Natural killer cell treated with Interleukin-12 subunit alpha and Interleukin-12 subunit beta and Interleukin-15 and Interleukin-18, amount 100 ng/mL, for 72 hours (primary cell): ENCODE measurements around the gene ABLIM1. TPM values are rescaled to one million over a fixed set of nuclear protein-coding genes. Genes with fewer than 3 reads are reported as not detected.

ENCODE experiments used
- ATAC-seq, 2 donors: fragments of 150-1000 bp; cut with Tn5 transposase in 1 of 2; sonication (Bioruptor Pico), chemical (Tn5 transposase) in 1 of 2; 2 replicates each; pipeline ENCODE4 v1.10.0; 2021
- DNase-seq: peaks from one replicate; pipeline ENCODE4 v3.0.0; 2022; ENCODE audit warnings: low spot score
- H3K27ac Mint-ChIP-seq, 2 donors: 1 replicate in 1 of 2; 2 replicates in 1 of 2; pipeline ENCODE4 v1.8.0; 2022; ENCODE audit warnings: mixed read lengths in 2 of 2, mild to moderate bottlenecking in 1 of 2, moderate library complexity in 1 of 2
- H3K27me3 Mint-ChIP-seq, 2 donors: 1 replicate in 1 of 2; 2 replicates in 1 of 2; pipeline ENCODE4 v1.8.0; 2022; ENCODE audit warnings: mixed read lengths in 2 of 2
- H3K36me3 Mint-ChIP-seq: one replicate; pipeline ENCODE4 v1.8.0; 2022; ENCODE audit warnings: mixed read lengths
- H3K4me1 Mint-ChIP-seq, 2 donors: 1 replicate in 1 of 2; 2 replicates in 1 of 2; pipeline ENCODE4 v1.8.0; 2022; ENCODE audit warnings: low read depth in 2 of 2, mixed read lengths in 2 of 2, mild to moderate bottlenecking in 1 of 2
- H3K4me3 Mint-ChIP-seq: one replicate; pipeline ENCODE4 v1.8.0; 2022; ENCODE audit warnings: mixed read lengths
- H3K9me3 Mint-ChIP-seq: 2 replicates; pipeline ENCODE4 v1.8.0; 2022; ENCODE audit warnings: mixed read lengths
- total RNA-seq, 2 donors: library from RNA; stranded (reverse); gene quantifications; one replicate each; pipeline ENCODE4 v1.2.3, GENCODE V29; 2022

The ABLIM1 gene
- total RNA-seq, 2 donors from 2014 or later, result 7.9 to 11.0 TPM

DNA sequence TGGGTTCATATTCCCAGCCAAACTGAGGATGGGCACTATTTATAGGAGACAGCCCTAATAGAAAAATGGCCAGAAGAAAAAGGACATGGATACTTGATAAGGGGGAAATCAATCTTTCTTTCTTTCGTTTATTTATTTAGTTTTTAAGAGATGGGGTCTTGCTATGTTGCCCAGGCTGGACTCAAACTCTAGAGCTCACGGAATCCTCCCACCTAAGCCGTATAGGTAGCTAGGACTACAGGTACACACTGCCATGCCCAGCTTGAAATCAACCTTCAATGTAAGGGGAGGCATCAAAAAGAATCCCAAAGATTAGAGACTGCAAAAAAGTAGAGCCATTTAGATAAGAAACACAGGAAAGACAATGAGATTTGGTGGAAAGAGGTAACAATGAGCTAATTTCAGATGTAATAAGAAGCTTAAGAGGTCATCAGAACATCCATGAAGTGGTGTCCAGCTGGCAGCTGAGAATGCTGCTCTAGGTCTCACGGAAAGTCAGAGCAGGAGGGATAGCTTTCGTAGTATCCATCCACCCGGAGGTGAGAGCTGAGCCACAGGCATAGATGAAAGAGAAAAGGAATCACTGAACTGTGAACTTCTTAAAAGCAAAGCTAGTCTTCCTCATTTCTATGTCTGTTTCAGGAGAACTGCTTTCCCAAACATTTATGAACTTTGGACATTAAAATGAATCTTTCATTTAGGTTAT is 10.5 kb upstream of the ABLIM1 start:
- Mint-ChIP-seq H3K36me3 (no peaks in the 10 kb centered on the region), H3K27me3 (peaks cover 6 to 8% of the 10 kb centered on the region in 2 donors), H3K4me1 (no peaks in the 10 kb centered on the region), H3K9me3 (no peaks in the 10 kb centered on the region), H3K4me3 (no peak overlapping the region), H3K27ac (no peak overlapping the region)
- no peak for DNase-seq
- ATAC-seq, result no peak

DNA sequence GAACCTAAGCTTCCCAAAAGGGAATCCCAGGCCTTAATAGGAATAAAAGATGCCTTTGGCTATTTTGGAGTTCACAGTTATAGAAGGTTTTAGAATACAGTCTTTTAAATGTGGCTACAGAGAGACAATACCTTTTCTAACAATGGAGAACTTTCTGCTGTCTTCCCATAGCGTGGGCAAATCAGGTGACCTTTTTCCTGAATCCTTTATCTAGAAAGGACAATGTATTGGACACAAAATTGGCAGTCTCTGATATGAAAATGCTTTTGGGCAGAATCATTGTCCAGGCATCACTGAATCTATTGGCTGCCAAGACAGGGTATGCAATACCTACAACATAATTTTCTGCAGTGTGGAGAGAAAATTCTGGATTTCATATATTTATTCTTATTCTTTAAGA is 7.8 kb upstream of the ABLIM1 start:
- Mint-ChIP-seq H3K9me3 (no peaks in the 10 kb centered on the region), H3K4me3 (no peak overlapping the region), H3K27me3 (peaks cover 8 to 10% of the 10 kb centered on the region in 2 donors), H3K4me1 (no peaks in the 10 kb centered on the region), H3K27ac (no peak overlapping the region), H3K36me3 (no peaks in the 10 kb centered on the region)
- ATAC-seq, result no peak
- no peak for DNase-seq

DNA sequence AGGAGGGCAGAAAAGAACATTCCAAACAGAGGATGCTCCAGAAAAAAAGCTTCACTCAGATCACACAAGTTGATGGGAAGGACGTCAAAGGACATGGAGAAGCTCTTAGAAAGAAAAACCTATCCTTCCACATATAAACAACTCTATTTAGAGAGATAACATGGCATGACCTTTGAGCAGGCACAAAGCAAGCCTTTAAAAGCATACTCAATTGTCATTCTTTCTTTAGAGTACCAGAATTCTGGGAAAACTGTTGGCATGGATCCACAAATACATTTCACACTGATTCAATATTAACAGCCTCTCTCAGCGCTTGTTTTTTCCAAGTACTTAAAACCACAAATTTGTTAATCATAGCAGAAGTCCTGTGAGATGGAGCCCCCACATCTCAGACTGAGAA is 7.3 kb upstream of the ABLIM1 start:
- H3K4me3 Mint-ChIP-seq, result no peak overlapping the region
- ATAC-seq, result no peak

DNA sequence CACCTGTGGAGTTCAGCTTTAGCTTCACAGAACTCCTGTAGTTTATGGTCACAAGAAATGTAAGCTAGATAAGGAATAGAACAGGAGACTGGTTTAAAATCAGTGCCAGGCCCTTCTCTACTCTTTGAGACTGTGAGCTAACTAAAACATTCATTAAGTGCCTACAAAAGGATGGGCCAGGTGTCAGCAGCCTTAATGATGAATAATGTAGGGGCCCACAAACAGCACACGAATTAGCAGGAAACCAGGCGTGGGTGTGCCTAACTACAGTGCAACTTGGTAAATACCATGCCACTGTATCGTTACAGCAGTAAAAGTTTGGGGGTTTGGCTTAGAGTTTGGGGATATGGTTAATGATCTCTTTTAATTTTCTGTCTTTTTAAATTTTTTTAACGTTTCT is 6.1 kb upstream of the ABLIM1 start:
- H3K4me1 Mint-ChIP-seq, result no peaks in the 10 kb centered on the region
- no peak overlapping the region for H3K4me3 Mint-ChIP-seq
- ATAC-seq (no peak), DNase-seq (no peak)
- no peaks in the 10 kb centered on the region for H3K36me3 Mint-ChIP-seq
- H3K9me3 Mint-ChIP-seq, result no peaks in the 10 kb centered on the region
- no peak overlapping the region for H3K27ac Mint-ChIP-seq
- H3K27me3 Mint-ChIP-seq, result peaks cover 8 to 10% of the 10 kb centered on the region in 2 donors

More for the DNA sequence above, 7.3 kb upstream of the ABLIM1 start:
- DNase-seq, result no peak
- Mint-ChIP-seq H3K27me3 (peaks cover 8 to 10% of the 10 kb centered on the region in 2 donors), H3K27ac (no peak overlapping the region), H3K36me3 (no peaks in the 10 kb centered on the region), H3K9me3 (no peaks in the 10 kb centered on the region), H3K4me1 (no peaks in the 10 kb centered on the region)

DNA sequence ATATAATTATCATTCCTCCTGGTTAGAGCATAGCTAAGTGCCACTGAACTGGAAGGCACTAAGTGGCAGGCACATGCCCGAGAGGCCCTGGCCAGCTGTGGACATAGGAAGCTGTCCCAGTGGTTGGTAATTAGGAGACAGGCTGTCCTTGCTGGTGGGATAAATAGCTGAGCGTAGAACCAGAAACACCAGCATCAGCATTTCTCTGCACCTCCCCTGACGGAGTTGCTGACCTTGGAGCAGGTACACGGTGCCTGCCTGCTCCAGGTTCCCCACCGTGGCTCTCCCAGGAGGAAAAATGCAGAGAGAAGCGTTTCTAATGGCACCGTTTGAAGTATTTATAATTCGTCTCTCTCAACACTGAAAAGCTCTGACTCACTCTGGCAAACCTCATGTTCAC is 5.6 kb upstream of the ABLIM1 start:
- Mint-ChIP-seq H3K4me1 (no peaks in the 10 kb centered on the region), H3K9me3 (no peaks in the 10 kb centered on the region), H3K4me3 (no peak overlapping the region), H3K27ac (no peak overlapping the region), H3K36me3 (no peaks in the 10 kb centered on the region), H3K27me3 (peaks cover 8 to 10% of the 10 kb centered on the region in 2 donors)
- no peak for ATAC-seq
- no peak for DNase-seq

DNA sequence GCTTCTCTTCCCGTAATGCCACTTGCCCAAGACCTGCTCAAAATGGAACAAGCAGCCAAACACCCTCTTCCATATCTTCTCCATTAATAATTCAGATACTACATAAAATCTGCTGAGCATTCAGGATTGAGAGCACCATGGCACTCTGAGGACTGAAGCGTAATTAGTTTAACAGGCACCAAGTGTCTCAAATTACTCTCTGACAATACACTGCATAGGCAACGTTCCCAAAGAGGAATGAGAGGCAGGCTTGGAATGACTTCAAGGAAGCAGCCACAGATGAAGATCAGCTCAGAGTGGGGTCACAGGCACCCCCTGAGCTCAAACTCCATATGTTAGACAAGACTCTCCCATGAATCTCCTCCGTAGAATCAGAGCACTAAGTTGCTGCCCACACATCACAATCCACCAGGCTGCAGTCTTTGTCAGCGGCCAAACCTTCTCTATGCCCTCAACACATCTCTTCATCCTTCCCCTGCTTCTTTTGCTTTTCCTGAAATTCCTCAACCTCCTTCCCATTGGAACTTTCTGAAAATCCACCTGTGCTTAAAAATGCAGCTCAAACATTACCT is 4.7 kb upstream of the ABLIM1 start:
- DNase-seq, result no peak
- Mint-ChIP-seq H3K4me1 (no peaks in the 10 kb centered on the region), H3K27me3 (peaks cover 6 to 7% of the 10 kb centered on the region in 2 donors), H3K9me3 (no peaks in the 10 kb centered on the region), H3K4me3 (no peak overlapping the region), H3K36me3 (no peaks in the 10 kb centered on the region), H3K27ac (no peak overlapping the region)
- ATAC-seq, result no peak

DNA sequence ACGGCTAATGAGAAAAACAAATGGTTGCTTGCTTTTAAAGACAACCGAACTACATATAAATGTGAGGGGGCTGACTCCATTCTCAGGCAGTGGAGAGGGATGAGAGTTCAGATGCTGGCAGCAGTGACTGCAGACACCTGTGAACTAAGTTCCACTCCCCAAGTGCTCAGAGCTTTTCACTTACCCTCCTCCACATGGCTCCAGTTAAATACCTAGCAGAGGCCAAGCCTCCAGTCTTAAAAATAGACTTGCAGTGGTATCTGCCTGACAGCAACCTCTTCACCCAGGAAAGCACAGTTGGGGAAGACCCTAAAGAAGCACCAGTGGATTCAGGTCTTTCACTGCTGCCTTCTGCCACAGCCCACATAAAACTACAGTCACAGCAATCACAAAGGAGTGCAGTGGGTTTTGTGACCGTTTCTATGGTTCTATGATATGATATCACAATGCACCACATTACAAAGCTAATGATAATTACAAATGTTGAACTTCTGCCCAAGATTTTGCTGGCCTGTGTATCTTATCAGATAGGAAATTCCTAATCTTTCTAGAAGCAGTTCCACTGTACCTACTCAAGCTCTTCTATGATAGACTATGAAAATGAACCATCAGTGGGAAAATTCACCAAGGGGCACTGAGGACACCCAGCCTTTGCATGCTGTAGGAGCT is 3.3 kb upstream of the ABLIM1 start:
- DNase-seq (no peak), ATAC-seq (no peak)
- no peaks in the 10 kb centered on the region for H3K36me3 Mint-ChIP-seq
- no peaks in the 10 kb centered on the region for H3K9me3 Mint-ChIP-seq
- no peaks in the 10 kb centered on the region for H3K4me1 Mint-ChIP-seq
- H3K4me3 Mint-ChIP-seq, result no peak overlapping the region
- no peak overlapping the region for H3K27ac Mint-ChIP-seq
- peaks cover 7 to 10% of the 10 kb centered on the region in 2 donors for H3K27me3 Mint-ChIP-seq

DNA sequence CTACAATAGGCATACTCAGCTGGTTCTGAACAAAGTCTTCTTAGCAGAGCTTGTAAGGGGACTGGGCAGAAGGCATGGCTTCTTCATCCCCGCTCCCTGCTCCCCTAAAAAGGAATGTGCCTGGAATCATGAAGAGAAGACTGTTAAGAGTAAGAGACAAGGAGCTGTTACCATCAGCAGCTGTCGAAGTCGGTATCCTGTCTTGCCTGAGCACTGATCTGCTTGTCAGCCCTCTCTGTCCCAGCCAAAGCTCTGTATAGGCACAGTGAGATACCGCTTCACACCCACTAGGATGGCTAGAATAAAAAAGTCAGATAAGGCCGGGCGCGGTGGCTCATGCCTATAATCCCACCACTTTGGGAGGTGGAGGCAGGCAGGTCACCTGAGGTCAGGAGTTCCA is 2.4 kb downstream of the ABLIM1 start:
- H3K4me1 Mint-ChIP-seq, result peaks cover 2 to 5% of the 10 kb centered on the region in 2 donors
- H3K4me3 Mint-ChIP-seq, result no peak overlapping the region
- ATAC-seq, result no peak

DNA sequence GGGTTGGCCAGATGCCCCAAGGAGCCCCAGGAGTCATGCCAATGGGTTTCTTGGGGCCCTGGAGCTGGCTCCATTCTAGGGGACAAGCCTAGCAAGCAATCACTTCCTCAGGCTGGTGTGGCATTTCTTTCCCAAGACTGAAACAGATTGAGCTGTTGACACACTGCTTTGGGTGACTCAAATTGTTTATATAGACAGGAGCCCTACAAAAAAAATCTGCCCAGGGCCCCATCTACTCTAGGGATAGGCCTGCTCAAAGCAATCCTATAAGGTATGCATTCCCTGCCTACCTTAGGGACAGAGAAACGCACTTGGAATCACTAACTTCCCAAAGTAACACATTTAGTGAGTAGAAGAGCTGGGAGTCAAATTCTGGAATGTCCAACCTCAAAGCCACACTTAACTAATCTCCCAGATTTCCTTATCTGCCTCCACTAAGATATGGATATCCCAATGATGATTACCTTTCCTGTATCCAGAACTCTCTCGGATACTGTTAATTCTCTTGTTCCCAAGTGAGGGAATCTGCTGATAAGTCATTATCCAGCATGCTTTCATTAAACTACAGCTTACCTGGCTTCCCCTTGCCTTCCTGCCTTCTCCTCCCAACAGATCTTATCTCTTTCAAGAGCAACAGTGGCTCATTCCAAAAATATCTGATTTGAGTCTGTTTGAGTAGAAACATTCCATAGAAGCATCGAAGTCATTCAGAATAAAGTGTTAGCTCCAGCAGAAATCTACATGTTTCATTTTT is 3.1 kb downstream of the ABLIM1 start:
- Mint-ChIP-seq H3K4me1 (peaks cover 2 to 5% of the 10 kb centered on the region in 2 donors), H3K4me3 (no peak overlapping the region), H3K9me3 (no peaks in the 10 kb centered on the region), H3K27ac (no peak overlapping the region), H3K27me3 (peaks cover 5 to 7% of the 10 kb centered on the region in 2 donors), H3K36me3 (no peaks in the 10 kb centered on the region)
- DNase-seq (no peak), ATAC-seq (no peak)

More for the DNA sequence above, 2.4 kb downstream of the ABLIM1 start:
- Mint-ChIP-seq H3K36me3 (no peaks in the 10 kb centered on the region), H3K9me3 (no peaks in the 10 kb centered on the region), H3K27me3 (peaks cover 5 to 7% of the 10 kb centered on the region in 2 donors), H3K27ac (no peak overlapping the region)
- DNase-seq, result no peak

DNA sequence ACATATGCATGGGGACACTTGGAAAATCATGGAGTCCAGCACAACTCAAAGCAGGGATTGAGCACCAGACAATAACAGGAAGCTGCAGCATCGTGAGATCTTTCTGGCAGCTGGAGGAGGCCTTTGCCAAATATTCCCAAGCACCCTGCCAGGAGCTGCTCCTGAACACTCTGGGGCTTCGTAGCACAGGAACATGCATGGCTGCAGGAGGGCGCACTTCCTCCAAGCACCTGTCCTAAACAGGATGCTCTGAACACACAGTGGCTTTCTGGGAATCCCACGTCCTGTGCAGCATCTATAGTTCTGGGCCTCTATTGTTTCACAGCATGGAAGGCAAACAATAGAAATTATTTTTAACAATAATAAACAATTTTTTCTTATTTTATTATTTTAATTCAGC is 4.1 kb downstream of the ABLIM1 start:
- H3K27me3 Mint-ChIP-seq, result peaks cover 5 to 7% of the 10 kb centered on the region in 2 donors
- no peak for ATAC-seq
- no peak overlapping the region for H3K4me3 Mint-ChIP-seq
- H3K9me3 Mint-ChIP-seq, result no peaks in the 10 kb centered on the region
- no peak overlapping the region for H3K27ac Mint-ChIP-seq
- DNase-seq, result no peak
- H3K4me1 Mint-ChIP-seq, result peaks cover 2 to 5% of the 10 kb centered on the region in 2 donors
- no peaks in the 10 kb centered on the region for H3K36me3 Mint-ChIP-seq

DNA sequence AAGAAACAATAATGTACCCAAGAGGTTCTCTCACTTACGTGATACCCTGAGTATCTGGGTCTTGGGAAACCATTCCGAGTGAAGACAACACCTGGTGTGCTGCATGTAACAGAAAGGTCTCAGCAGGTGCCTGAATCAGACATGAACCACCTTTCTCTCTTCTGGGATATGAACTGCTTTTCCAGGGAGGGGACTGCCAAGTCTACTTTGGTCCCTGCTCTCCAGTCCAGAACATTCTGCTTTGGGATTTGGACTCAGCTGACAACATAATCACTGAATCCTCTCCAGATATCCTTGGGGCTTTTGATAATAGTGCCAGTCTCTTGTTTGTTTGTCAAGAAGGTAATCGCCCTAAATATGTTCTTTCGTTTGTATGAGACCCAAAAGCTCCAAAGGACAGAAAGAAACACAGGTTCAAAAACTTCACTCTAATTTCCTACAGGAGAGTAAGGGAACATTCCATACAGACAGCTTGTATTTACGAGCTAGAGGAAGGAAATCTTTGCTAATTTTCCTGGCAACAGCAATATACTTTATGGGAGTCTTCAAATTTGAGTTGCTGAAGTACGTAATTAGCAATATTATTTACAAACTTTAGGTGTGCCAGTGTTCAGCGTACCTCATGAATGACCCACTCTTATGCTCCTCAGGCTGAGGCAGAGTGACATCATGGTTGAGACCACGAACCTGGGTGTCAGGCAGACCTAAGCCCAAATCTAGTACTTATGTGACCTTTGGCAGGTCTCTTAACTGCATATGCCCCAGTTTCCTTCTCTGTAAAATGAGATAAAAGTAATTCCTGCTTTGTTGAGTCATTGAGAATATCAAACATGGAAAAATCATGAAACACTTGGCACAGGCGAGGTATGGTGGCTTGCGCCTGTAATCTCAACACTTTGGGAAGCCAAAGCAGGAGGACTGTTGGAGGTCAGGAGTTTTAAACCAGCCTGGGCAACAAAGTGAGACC is 5.4 kb downstream of the ABLIM1 start:
- no peak for DNase-seq
- Mint-ChIP-seq H3K4me3 (no peak overlapping the region), H3K9me3 (no peaks in the 10 kb centered on the region), H3K36me3 (no peaks in the 10 kb centered on the region), H3K27ac (no peak overlapping the region), H3K27me3 (peaks cover 5% of the 10 kb centered on the region in 2 donors), H3K4me1 (peaks cover 2 to 5% of the 10 kb centered on the region in 2 donors)
- ATAC-seq, result no peak

DNA sequence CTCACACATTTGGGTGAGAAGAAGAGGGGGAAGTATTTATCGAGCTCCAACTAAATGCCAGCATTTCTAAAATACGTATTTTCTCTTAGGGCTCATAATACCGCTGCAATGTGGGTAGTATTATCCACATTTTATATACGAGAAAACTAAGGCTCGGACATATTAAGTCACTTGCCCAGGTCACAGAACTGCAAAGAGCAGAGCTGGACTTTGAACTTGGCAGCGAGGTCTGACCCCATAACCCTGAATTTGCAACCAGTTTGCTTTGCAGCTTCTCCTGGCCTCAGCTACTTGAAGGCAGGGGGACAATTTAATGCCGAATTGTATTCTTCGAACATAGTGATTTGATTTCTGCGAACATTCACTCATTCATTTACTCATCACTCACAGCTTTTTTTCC is 7.2 kb downstream of the ABLIM1 start:
- ATAC-seq (no peak), DNase-seq (no peak)
- no peaks in the 10 kb centered on the region for H3K36me3 Mint-ChIP-seq
- no peak overlapping the region for H3K4me3 Mint-ChIP-seq
- H3K27ac Mint-ChIP-seq, result no peak overlapping the region
- H3K27me3 Mint-ChIP-seq, result peaks cover 0 to 2% of the 10 kb centered on the region in 2 donors
- H3K4me1 Mint-ChIP-seq, result peaks cover 2 to 5% of the 10 kb centered on the region in 2 donors
- H3K9me3 Mint-ChIP-seq, result no peaks in the 10 kb centered on the region

DNA sequence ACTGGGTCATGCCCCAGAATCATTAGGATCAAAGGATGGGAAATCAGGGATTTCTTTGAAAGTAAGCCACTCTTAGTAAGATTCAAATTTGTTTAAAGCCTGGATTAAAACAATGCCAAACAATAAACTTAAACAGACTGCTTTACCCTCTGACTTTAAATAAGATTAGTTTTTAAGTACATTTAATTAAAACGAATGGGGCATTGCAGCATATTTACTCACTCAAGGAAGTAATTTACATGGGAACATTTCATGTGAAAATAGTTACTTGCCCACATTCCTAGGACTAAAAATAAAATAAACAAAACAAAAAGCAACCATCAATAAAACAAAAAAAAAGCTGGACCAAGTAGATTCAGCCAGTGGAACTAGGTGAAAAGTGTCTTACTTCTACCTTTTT is 7.8 kb downstream of the ABLIM1 start:
- Mint-ChIP-seq H3K4me3 (no peak overlapping the region), H3K9me3 (no peaks in the 10 kb centered on the region), H3K36me3 (no peaks in the 10 kb centered on the region), H3K27me3 (no peaks in the 10 kb centered on the region), H3K27ac (no peak overlapping the region), H3K4me1 (peaks cover 2 to 5% of the 10 kb centered on the region in 2 donors)
- no peak for DNase-seq
- no peak for ATAC-seq
